Osteocyte (in vitro differentiated cells): Measurements from ENCODE around the gene PDE6B. TPM values are rescaled to one million over a fixed set of nuclear protein-coding genes. Genes with fewer than 3 reads are reported as not detected.
"Not testable (repeated sequence)": the region's sequence is repeated elsewhere in the genome, so short reads cannot be mapped to it uniquely, and the experiment has no call there.

Experiments
- DNase-seq: peaks from one replicate; pipeline ENCODE4 v3.0.0; 2021; ENCODE audit warnings: mixed read lengths; ENCODE audit not compliant: unreplicated experiment; ENCODE audit errors: extremely low spot score
- H3K27ac Mint-ChIP-seq: one replicate; pipeline ENCODE4 v1.8.0; 2021; ENCODE audit warnings: mild to moderate bottlenecking, mixed read lengths; ENCODE audit not compliant: unreplicated experiment
- H3K27me3 Mint-ChIP-seq: one replicate; pipeline ENCODE4 v1.8.0; 2021; ENCODE audit warnings: mixed read lengths; ENCODE audit not compliant: unreplicated experiment
- H3K36me3 Mint-ChIP-seq: one replicate; pipeline ENCODE4 v1.8.0; 2021; ENCODE audit warnings: mixed read lengths; ENCODE audit not compliant: unreplicated experiment
- H3K4me1 Mint-ChIP-seq: one replicate; pipeline ENCODE4 v1.8.0; 2021; ENCODE audit warnings: mixed read lengths; ENCODE audit not compliant: unreplicated experiment
- H3K4me3 Mint-ChIP-seq: one replicate; pipeline ENCODE4 v1.8.0; 2021; ENCODE audit warnings: mild to moderate bottlenecking, moderate library complexity, mixed read lengths; ENCODE audit not compliant: unreplicated experiment
- H3K9me3 Mint-ChIP-seq: one replicate; pipeline ENCODE4 v1.8.0; 2021; ENCODE audit warnings: mixed read lengths; ENCODE audit not compliant: unreplicated experiment
- CTCF ChIP-seq: fragments of 200-600 bp; sonication (generic); IDR thresholded peaks from 2 replicates; pipeline ENCODE4 v1.5.0; 2021; ENCODE audit warnings: antibody characterized with exemption, mild to moderate bottlenecking, moderate library complexity
- total RNA-seq: library from RNA; stranded (reverse); gene quantifications from 2 replicates; pipeline ENCODE4 v1.2.1, GENCODE V29; 2021

PDE6B gene
- total RNA-seq, 1 donor from 2014 or later = 1.6 TPM

DNA sequence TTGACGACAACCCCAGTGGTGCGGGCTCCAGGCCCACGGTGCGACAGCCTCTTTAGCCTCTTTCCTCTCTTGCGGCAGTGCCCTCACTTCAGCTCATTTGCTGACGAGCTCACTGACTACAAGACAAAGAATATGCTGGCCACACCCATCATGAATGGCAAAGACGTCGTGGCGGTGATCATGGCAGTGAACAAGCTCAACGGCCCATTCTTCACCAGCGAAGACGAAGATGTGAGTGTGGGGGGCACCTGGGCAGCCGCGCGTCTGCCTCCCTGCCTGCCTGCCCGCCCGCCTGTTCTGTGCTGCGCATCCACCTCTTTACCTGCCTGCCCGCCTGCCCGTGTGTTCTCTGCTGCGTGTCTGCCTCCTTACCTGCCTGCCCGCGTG, 9.2 kb downstream of the PDE6B start:
- Mint-ChIP-seq H3K4me3 (no peak overlapping the region), H3K36me3 (no peaks in the 10 kb centered on the region), H3K27me3 (peaks cover 10% of the 10 kb centered on the region), H3K4me1 (no peaks in the 10 kb centered on the region), H3K9me3 (no peaks in the 10 kb centered on the region), H3K27ac (no peak overlapping the region)
- DNase-seq = no peak
- no peak for TF ChIP-seq CTCF

- H3K27me3 Mint-ChIP-seq, H3K36me3 Mint-ChIP-seq, H3K27ac Mint-ChIP-seq, H3K4me1 Mint-ChIP-seq, H3K9me3 Mint-ChIP-seq, H3K4me3 Mint-ChIP-seq, DNase-seq: not testable (repeated sequence)
Observed at GRCh38 chr4:635066-635835, 9.9 kb downstream of the PDE6B start.

- no peaks in the 10 kb centered on the region for H3K4me1 Mint-ChIP-seq
- DNase-seq = no peak
- no peak overlapping the region for H3K4me3 Mint-ChIP-seq
- no peak overlapping the region for H3K27ac Mint-ChIP-seq
- peaks cover 10% of the 10 kb centered on the region for H3K27me3 Mint-ChIP-seq
- peaks cover 5% of the 10 kb centered on the region for H3K9me3 Mint-ChIP-seq
- no peaks in the 10 kb centered on the region for H3K36me3 Mint-ChIP-seq
- no peak for TF ChIP-seq CTCF
Observed at GRCh38 chr4:635851-636627, 10.7 kb downstream of the PDE6B start.

DNA sequence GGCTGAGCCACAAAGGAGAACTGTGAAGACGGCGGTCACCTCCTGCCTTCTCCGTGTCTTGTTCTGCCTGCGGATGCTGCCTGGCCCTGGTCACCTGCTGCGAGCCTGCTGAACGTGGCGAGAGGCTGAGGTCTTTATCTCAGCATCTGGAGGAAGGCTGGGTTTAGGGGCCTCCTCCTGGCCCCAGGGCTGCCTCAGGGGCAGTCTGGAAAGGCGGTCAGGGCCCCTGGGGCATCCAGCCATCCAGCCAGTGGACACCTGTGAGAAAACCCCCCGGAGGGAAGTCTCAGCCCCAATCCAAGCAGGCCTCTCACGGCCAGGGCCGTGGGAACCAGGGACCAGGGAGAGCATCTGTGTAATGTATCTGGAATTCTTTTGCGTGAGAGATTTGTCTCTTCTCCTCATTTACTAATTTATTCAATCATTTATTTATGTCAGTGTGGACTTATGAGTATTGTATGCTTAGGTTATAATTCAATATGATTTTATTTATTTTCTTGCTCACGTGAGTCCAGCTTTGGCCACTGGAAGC, 11.3 kb downstream of the PDE6B start:
- TF ChIP-seq CTCF = no peak
- Mint-ChIP-seq H3K27ac (no peak overlapping the region), H3K36me3 (no peaks in the 10 kb centered on the region), H3K4me1 (no peaks in the 10 kb centered on the region), H3K9me3 (peaks cover 8% of the 10 kb centered on the region), H3K4me3 (no peak overlapping the region), H3K27me3 (peaks cover 10% of the 10 kb centered on the region)
- no peak for DNase-seq

DNA sequence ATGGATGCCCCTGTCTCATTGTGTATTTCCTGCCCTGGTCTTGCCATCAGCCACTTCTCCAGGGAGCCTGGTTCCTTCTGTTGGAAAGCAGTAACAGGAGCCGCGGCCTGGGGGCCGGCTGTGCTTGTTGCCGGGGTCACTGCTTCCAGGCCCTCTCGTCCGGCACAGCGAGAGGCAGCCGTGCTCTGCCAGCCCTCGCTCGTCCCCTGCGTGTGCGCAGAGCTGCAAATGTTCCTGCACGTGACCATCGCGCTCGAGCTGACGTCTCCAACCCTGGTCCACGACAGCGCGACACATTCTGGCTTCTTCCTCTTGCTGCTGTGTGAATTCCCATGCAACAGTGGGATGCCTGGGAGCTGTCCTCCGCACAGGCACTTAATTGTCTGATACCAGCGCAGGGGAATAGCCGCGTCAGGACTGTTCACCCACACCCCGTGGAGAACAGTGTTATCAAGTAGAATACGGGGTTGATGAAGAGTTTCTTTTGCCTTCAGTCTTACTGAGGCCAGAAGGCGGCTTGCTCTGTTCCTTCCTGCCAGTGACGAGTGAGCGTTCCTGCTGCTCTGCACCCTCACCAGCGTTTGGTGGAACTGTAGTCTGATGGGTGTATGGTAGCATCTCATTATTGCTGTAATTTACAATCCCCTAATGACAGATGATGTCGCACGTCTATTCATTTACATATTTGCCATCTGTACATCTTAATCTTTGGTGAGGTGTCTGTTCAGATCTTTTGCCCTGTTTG, 12.3 kb downstream of the PDE6B start:
- Mint-ChIP-seq H3K27ac (no peak overlapping the region), H3K4me1 (no peaks in the 10 kb centered on the region), H3K27me3 (peaks cover 10% of the 10 kb centered on the region), H3K4me3 (no peak overlapping the region), H3K36me3 (no peaks in the 10 kb centered on the region), H3K9me3 (peaks cover 8% of the 10 kb centered on the region)
- TF ChIP-seq CTCF = no peak
- DNase-seq = no peak

- not testable (repeated sequence) for DNase-seq
Observed at GRCh38 chr4:642366-642765, 17.0 kb downstream of the PDE6B start.

More at GRCh38 chr4:642366-642765, 17.0 kb downstream of the PDE6B start:
- not testable (repeated sequence) for H3K27me3 Mint-ChIP-seq, H3K27ac Mint-ChIP-seq, H3K36me3 Mint-ChIP-seq, H3K4me3 Mint-ChIP-seq, H3K4me1 Mint-ChIP-seq
- peaks cover 17% of the 10 kb centered on the region for H3K9me3 Mint-ChIP-seq
